Measurements from ENCODE around the gene NUDT1. TPM values are rescaled to one million over a fixed set of nuclear protein-coding genes. Genes with fewer than 3 reads are reported as not detected.

Gene NUDT1
- total RNA-seq, 1 experiment from 2014 or later = 47.4 TPM

- Histone ChIP-seq H3K79me2 (ENCODE audit: insufficient read depth, low read length) (peaks cover 80% of the 10 kb centered on the region), H2AFZ (ENCODE audit: low read depth, low read length, poor library complexity, severe bottlenecking) (no peak overlapping the region), H3K9me3 (ENCODE audit: control insufficient read depth in 1 of 2, insufficient read depth in 1 of 2, low read depth in 1 of 2, low read length in 2 of 2) (no peaks in the 10 kb centered on the region), H3K4me2 (ENCODE audit: low read length) (no peak overlapping the region), H3K4me1 (ENCODE audit: control insufficient read depth in 1 of 2, insufficient read depth in 2 of 2, low read length in 2 of 2) (peaks cover 9 to 23% of the 10 kb centered on the region in 2 experiments), H3K27me3 (ENCODE audit: insufficient read depth, low read length) (no peaks in the 10 kb centered on the region), H3K27ac (ENCODE audit: low read depth, low read length) (no peak overlapping the region), H4K20me1 (ENCODE audit: insufficient read depth) (no peaks in the 10 kb centered on the region), H3K4me3 (replicated peaks in 1 of 2; ENCODE audit: low read depth in 1 of 2, low read length in 2 of 2) (no peak overlapping the region), H3K9ac (ENCODE audit: low read length) (no peak overlapping the region), H3K36me3 (ENCODE audit: control insufficient read depth in 1 of 2, insufficient read depth in 2 of 2, low read length in 2 of 2) (peaks cover 22 to 43% of the 10 kb centered on the region in 2 experiments), H3K9me2 (ENCODE audit: insufficient read depth) (no peaks in the 10 kb centered on the region)
- ATAC-seq (no peak), DNase-seq (ENCODE audit: low read depth, low spot score) (no peak)
- BruUV-seq (replicated peaks) = no TSS peak
- CTCF ChIA-PET = interaction anchor here (0.9 kb wide), 1 partner anchor 8 kb away, joined by 3 read pairs; no protein-coding TSS in a partner anchor
- POLR2A ChIA-PET = no interaction called here
- intact Hi-C loops (cut with micrococcal nuclease) = no loop called here
- RAD21 ChIA-PET (ENCODE audit: low non-redundant PET in 1 of 2, low total read pairs in 2 of 2, uncharacterized antibody in 2 of 2, unreplicated experiment in 2 of 2) = no interaction called here
- TF ChIP-seq EZH2phosphoT487 (IDR thresholded peaks at IDR 0.05; ENCODE audit: borderline replicate concordance) (no peak), RAD21 (IDR thresholded peaks at IDR 0.05; ENCODE audit: low read depth) (no peak), JUND (IDR thresholded peaks at IDR 0.05) (no peak), YY1 (IDR thresholded peaks at IDR 0.05; ENCODE audit: extremely low read depth, insufficient replicate concordance, low read depth, low read length) (no peak), POLR2A (IDR thresholded peaks at IDR 0.05; ENCODE audit: borderline replicate concordance, extremely low read depth, insufficient read depth, insufficient read length) (no peak), SIN3A (IDR thresholded peaks at IDR 0.05; ENCODE audit: low read depth) (no peak), ZBTB33 (IDR thresholded peaks at IDR 0.05; ENCODE audit: extremely low read depth, insufficient replicate concordance, low read length) (no peak), POLR2AphosphoS5 (IDR thresholded peaks at IDR 0.05; ENCODE audit: low read depth, low read length) (no peak), CEBPB (IDR thresholded peaks at IDR 0.05; ENCODE audit: low read depth) (no peak), MAX (IDR thresholded peaks at IDR 0.05) (no peak)
- TF ChIP-seq, protein P1, sequence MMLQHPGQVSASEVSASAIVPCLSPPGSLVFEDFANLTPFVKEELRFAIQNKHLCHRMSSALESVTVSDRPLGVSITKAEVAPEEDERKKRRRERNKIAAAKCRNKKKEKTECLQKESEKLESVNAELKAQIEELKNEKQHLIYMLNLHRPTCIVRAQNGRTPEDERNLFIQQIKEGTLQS (IDR thresholded peaks at IDR 0.05) = no peak
Observed at GRCh38 chr7:2239242-2239641, 2.8 kb upstream of the NUDT1 start.
